Upper lobe of right lung (tissue), 1 donor: Measurements from ENCODE around the gene ZNF106. TPM values are rescaled to one million over a fixed set of nuclear protein-coding genes. Genes with fewer than 3 reads are reported as not detected.

Experiments
- ATAC-seq: fragments of 200-7000 bp; cut with Tn5 transposase; one replicate; pipeline ENCODE4 v1.9.1; 2020; ENCODE audit warnings: mild to moderate bottlenecking, moderate library complexity
- DNase-seq: peaks from one replicate; pipeline ENCODE4 v3.0.0-alpha.2; 2020
- H3K27ac ChIP-seq: fragments of 200-600 bp; one replicate; pipeline ENCODE4 v1.8.0; 2022
- H3K27me3 ChIP-seq: fragments of 200-600 bp; one replicate; pipeline ENCODE4 v1.8.0; 2022; ENCODE audit warnings: mild to moderate bottlenecking
- H3K36me3 ChIP-seq: fragments of 200-600 bp; one replicate; pipeline ENCODE4 v1.8.0; 2022
- H3K4me1 ChIP-seq: fragments of 200-600 bp; one replicate; pipeline ENCODE4 v1.8.0; 2022
- H3K4me3 ChIP-seq: fragments of 200-600 bp; one replicate; pipeline ENCODE4 v1.8.0; 2022; ENCODE audit warnings: mild to moderate bottlenecking
- H3K9me3 ChIP-seq: fragments of 200-600 bp; one replicate; pipeline ENCODE4 v1.8.0; 2022
- intact Hi-C: fragments of 100-400 bp; cut with DNase I; formaldehyde crosslinking; loops from one replicate; pipeline ENCODE4 v1.11.0; 2022
- total RNA-seq: library from RNA; stranded (reverse); fragmentation: NEBNext Ultra II Directional; extraction: Animal tissue kit (Norgen Biotek cat#: 25700); gene quantifications from one replicate; pipeline ENCODE4 v1.2.1, GENCODE V29; 2021
- TF ChIP-seq, protein P1 (sequence below): fragments of 200-600 bp; IDR thresholded peaks from one replicate; pipeline ENCODE4 v1.8.0; 2022; ENCODE audit warnings: antibody characterized with exemption
- donor health status: DM: no; HTN: yes; CAD: no; lungs with severe emphysema.

Gene ZNF106
- total RNA-seq, 1 donor from 2014 or later, result 118 TPM

DNA sequence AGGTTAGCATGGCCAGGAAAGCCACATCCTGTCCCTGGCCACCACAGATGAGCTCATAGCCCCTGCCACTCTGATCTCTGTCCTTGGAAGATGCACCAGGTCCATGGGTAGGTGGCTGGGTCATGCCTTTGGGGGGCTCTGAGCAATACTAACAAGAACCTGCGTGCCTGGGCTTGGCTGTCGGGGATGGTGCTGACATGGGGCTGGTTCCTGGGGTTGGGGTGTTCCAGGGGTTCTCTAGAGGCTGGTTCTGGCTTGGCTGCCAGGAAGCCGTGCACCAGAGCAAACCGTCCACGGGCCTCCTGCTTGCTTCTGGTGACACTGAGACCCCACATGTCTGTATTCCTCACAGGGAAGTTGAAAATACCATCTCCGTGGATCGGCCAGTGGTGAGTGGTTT is 87.6 kb downstream of the ZNF106 start:
- H3K27ac ChIP-seq, result no peak overlapping the region
- no peak overlapping the region for H3K4me3 ChIP-seq
- no peaks in the 10 kb centered on the region for H3K9me3 ChIP-seq
- TF ChIP-seq, protein P1, sequence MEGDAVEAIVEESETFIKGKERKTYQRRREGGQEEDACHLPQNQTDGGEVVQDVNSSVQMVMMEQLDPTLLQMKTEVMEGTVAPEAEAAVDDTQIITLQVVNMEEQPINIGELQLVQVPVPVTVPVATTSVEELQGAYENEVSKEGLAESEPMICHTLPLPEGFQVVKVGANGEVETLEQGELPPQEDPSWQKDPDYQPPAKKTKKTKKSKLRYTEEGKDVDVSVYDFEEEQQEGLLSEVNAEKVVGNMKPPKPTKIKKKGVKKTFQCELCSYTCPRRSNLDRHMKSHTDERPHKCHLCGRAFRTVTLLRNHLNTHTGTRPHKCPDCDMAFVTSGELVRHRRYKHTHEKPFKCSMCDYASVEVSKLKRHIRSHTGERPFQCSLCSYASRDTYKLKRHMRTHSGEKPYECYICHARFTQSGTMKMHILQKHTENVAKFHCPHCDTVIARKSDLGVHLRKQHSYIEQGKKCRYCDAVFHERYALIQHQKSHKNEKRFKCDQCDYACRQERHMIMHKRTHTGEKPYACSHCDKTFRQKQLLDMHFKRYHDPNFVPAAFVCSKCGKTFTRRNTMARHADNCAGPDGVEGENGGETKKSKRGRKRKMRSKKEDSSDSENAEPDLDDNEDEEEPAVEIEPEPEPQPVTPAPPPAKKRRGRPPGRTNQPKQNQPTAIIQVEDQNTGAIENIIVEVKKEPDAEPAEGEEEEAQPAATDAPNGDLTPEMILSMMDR, result no peak
- ATAC-seq (no peak), DNase-seq (no peak)
- H3K4me1 ChIP-seq, result no peaks in the 10 kb centered on the region
- H3K36me3 ChIP-seq, result peaks cover 38% of the 10 kb centered on the region
- intact Hi-C loops, result no loop called here
- no peaks in the 10 kb centered on the region for H3K27me3 ChIP-seq

DNA sequence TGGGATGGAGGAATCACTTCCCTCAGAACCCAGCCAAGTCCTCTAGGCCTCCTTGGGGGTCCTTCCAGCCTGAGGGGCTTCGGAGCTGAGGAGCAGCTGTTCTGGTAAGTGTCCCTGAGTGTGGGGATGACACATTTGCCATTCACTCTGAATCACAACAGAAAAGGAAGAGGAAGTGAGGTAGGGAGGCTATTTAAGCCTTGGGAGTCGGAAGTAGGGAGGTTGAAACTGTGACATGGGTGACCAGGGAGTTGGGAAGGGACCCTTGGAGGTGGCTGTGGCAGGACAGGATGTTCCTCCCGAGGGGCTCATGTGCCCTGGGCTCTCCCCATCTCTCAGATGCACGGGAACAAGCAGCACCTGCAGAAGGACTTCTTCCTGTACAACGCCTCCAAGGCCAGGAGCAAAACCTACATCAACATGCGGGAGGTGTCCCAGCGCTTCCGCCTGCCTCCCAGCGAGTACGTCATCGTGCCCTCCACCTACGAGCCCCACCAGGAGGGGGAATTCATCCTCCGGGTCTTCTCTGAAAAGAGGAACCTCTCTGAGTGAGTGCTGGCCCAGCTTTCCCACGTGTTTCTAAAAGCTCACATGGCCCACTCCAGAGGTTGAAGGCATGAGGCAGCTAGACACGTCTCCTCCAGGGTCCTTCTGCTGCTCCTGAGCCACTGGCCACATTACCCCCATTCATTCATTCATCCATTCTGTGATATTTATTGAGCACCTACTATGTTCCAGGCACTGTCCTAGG is 88.3 kb downstream of the ZNF106 start:
- intact Hi-C loops, result no loop called here
- peak; percentile 28 for ATAC-seq

GRCh38 chr15:42401544-42402454 is 89.1 kb downstream of the ZNF106 start:
- no peaks in the 10 kb centered on the region for H3K27me3 ChIP-seq
- no peak overlapping the region for H3K4me3 ChIP-seq
- no peak for DNase-seq
- no peak overlapping the region for H3K27ac ChIP-seq
- intact Hi-C loops, result no loop called here
- H3K36me3 ChIP-seq, result peaks cover 41% of the 10 kb centered on the region
- no peaks in the 10 kb centered on the region for H3K9me3 ChIP-seq
- H3K4me1 ChIP-seq, result no peaks in the 10 kb centered on the region
- ATAC-seq, result no peak
- TF ChIP-seq, protein P1, result no peak

More for the DNA sequence above, 88.3 kb downstream of the ZNF106 start:
- Histone ChIP-seq H3K27me3 (no peaks in the 10 kb centered on the region), H3K36me3 (peaks cover 38% of the 10 kb centered on the region), H3K4me3 (no peak overlapping the region), H3K27ac (no peak overlapping the region), H3K9me3 (no peaks in the 10 kb centered on the region), H3K4me1 (no peaks in the 10 kb centered on the region)
- TF ChIP-seq, protein P1, result no peak
- DNase-seq, result no peak

DNA sequence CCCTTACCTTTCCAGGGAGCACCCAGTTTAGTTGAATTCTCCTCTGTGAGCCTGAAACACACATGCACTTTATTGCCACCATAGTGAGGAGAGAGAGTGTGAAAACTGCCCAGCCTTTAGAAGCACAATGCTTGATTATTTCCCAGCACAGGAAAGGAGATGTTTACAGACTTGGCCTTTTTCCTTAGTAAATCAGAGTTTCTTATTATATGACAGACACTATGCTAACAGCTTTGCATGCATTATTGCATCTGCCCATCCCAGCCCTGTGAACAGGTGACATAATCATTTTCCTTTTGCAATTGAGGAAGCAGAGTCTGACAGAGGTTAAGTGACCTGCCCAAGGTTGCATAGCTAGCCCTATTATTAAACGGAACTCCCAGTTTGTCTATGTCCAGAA is 95.1 kb downstream of the ZNF106 start:
- TF ChIP-seq, protein P1, result no peak
- H3K9me3 ChIP-seq, result no peaks in the 10 kb centered on the region
- no peak overlapping the region for H3K27ac ChIP-seq
- peaks cover 24% of the 10 kb centered on the region for H3K36me3 ChIP-seq
- H3K4me3 ChIP-seq, result no peak overlapping the region
- DNase-seq, result no peak
- H3K4me1 ChIP-seq, result no peaks in the 10 kb centered on the region
- no peaks in the 10 kb centered on the region for H3K27me3 ChIP-seq
- ATAC-seq, result no peak
- intact Hi-C loops, result no loop called here

DNA sequence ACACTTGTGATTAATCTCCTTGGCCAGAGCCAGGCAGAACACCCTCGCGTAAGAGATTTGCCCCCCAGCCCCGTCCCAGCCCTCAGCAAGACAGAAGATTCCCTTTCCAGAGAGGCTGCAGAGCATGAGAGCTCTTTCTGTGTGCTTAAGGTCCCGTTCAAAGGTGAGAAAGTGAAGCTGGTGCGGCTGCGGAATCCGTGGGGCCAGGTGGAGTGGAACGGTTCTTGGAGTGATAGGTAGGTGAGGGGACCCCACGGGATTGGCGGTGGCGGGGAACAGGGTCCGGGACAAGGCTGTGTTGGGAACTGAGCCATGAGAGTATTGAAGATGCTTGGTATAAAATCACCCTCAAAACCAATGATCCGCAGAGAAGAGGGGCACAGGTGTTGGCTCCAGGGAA is 96.8 kb downstream of the ZNF106 start:
- intact Hi-C loops, result no loop called here
- no peak for DNase-seq

More for the DNA sequence above, 96.8 kb downstream of the ZNF106 start:
- H3K9me3 ChIP-seq, result no peaks in the 10 kb centered on the region
- H3K36me3 ChIP-seq, result peaks cover 13% of the 10 kb centered on the region
- H3K4me3 ChIP-seq, result no peak overlapping the region
- ATAC-seq, result no peak
- H3K4me1 ChIP-seq, result no peaks in the 10 kb centered on the region
- no peak overlapping the region for H3K27ac ChIP-seq
- TF ChIP-seq, protein P1, result no peak
- no peaks in the 10 kb centered on the region for H3K27me3 ChIP-seq
